Measurements from ENCODE around the gene SLC5A11. TPM values are rescaled to one million over a fixed set of nuclear protein-coding genes. Genes with fewer than 3 reads are reported as not detected.

SLC5A11 gene
- total RNA-seq, 2 donors from 2014 or later: not detected

GRCh38 chr16:24847358-24847664 lies 1.5 kb downstream of the SLC5A11 start:
- 95% methylated on average over 3 of the region's 3 CpGs for WGBS
- TF ChIP-seq POLR2A (IDR thresholded peaks at IDR 0.05) (no peak), POLR2AphosphoS5 (IDR thresholded peaks at IDR 0.05) (no peak), CTCF (IDR thresholded peaks at IDR 0.05) (no peak)
- intact Hi-C loops (cut with DNase I): no loop called here
- Histone ChIP-seq H3K27me3 (replicated peaks; ENCODE audit: insufficient read depth) (no peaks in the 10 kb centered on the region), H3K4me3 (no peak overlapping the region), H3K36me3 (no peaks in the 10 kb centered on the region), H3K27ac (no peak overlapping the region), H3K4me1 (replicated peaks) (no peaks in the 10 kb centered on the region), H3K9me3 (no peaks in the 10 kb centered on the region)
- no peak for DNase-seq (ENCODE audit: low spot score)

GRCh38 chr16:24848065-24848464 lies 2.3 kb downstream of the SLC5A11 start:
- H3K36me3 ChIP-seq: no peaks in the 10 kb centered on the region
- no peaks in the 10 kb centered on the region for H3K9me3 ChIP-seq
- no peak for TF ChIP-seq POLR2A (IDR thresholded peaks at IDR 0.05)
- TF ChIP-seq CTCF (IDR thresholded peaks at IDR 0.05): no peak
- no peak for TF ChIP-seq POLR2AphosphoS5 (IDR thresholded peaks at IDR 0.05)
- no peaks in the 10 kb centered on the region for H3K27me3 ChIP-seq (replicated peaks; ENCODE audit: insufficient read depth)
- 81% methylated on average over 5 of the region's 5 CpGs for WGBS
- no peak for DNase-seq (ENCODE audit: low spot score)
- no peaks in the 10 kb centered on the region for H3K4me1 ChIP-seq (replicated peaks)
- intact Hi-C loops (cut with DNase I): no loop called here
- H3K4me3 ChIP-seq: no peak overlapping the region
- H3K27ac ChIP-seq: no peak overlapping the region

GRCh38 chr16:24849641-24850040 lies 3.9 kb downstream of the SLC5A11 start:
- DNase-seq (ENCODE audit: low spot score): no peak
- Histone ChIP-seq H3K4me1 (replicated peaks) (peaks cover 2% of the 10 kb centered on the region), H3K9me3 (no peaks in the 10 kb centered on the region), H3K27ac (no peak overlapping the region), H3K27me3 (replicated peaks; ENCODE audit: insufficient read depth) (no peaks in the 10 kb centered on the region), H3K36me3 (no peaks in the 10 kb centered on the region), H3K4me3 (no peak overlapping the region)
- intact Hi-C loops (cut with DNase I): no loop called here
- TF ChIP-seq POLR2AphosphoS5 (IDR thresholded peaks at IDR 0.05) (no peak), POLR2A (IDR thresholded peaks at IDR 0.05) (no peak), CTCF (IDR thresholded peaks at IDR 0.05) (no peak)
- 90% methylated on average over 5 of the region's 5 CpGs for WGBS

- H3K27me3 ChIP-seq (replicated peaks; ENCODE audit: insufficient read depth): no peaks in the 10 kb centered on the region
- H3K36me3 ChIP-seq: no peaks in the 10 kb centered on the region
- intact Hi-C loops (cut with DNase I): no loop called here
- no peak for DNase-seq (ENCODE audit: low spot score)
- H3K27ac ChIP-seq: no peak overlapping the region
- H3K4me1 ChIP-seq (replicated peaks): peaks cover 2% of the 10 kb centered on the region
- no peak overlapping the region for H3K4me3 ChIP-seq
- TF ChIP-seq POLR2AphosphoS5 (IDR thresholded peaks at IDR 0.05): no peak
- no peak for TF ChIP-seq CTCF (IDR thresholded peaks at IDR 0.05)
- TF ChIP-seq POLR2A (IDR thresholded peaks at IDR 0.05): no peak
- 79% methylated on average over 9 of the region's 9 CpGs for WGBS
- H3K9me3 ChIP-seq: no peaks in the 10 kb centered on the region
Measured at GRCh38 chr16:24850289-24850938, 4.7 kb downstream of the SLC5A11 start.

- Histone ChIP-seq H3K27ac (no peak overlapping the region), H3K4me3 (no peak overlapping the region), H3K27me3 (replicated peaks; ENCODE audit: insufficient read depth) (no peaks in the 10 kb centered on the region), H3K9me3 (no peaks in the 10 kb centered on the region), H3K4me1 (replicated peaks) (peaks cover 2% of the 10 kb centered on the region), H3K36me3 (no peaks in the 10 kb centered on the region)
- no peak for TF ChIP-seq POLR2A (IDR thresholded peaks at IDR 0.05)
- no peak for TF ChIP-seq POLR2AphosphoS5 (IDR thresholded peaks at IDR 0.05)
- no peak for TF ChIP-seq CTCF (IDR thresholded peaks at IDR 0.05)
- intact Hi-C loops (cut with DNase I): no loop called here
- WGBS: 40% methylated on average over 8 of the region's 8 CpGs
- DNase-seq (ENCODE audit: low spot score): no peak
Measured at GRCh38 chr16:24851700-24852099, 5.9 kb downstream of the SLC5A11 start.

Measured in prostate gland (tissue), 2 donors.